SK-N-DZ (cell line): ENCODE measurements around the gene SPR. TPM values are rescaled to one million over a fixed set of nuclear protein-coding genes. Genes with fewer than 3 reads are reported as not detected.

Experiments
- DNase-seq: peaks from one replicate; pipeline ENCODE4 v3.0.0-alpha.2; 2015; ENCODE audit warnings: low spot score
- polyA plus RNA-seq, 2 experiments: library from polyadenylated mRNA; depleted of rRNA; stranded (reverse); fragments of >200 nt; gene quantifications; 2 replicates each; pipeline ENCODE4 v1.2.3, GENCODE V29; 2014

Gene SPR
- polyA plus RNA-seq (2014; cell fraction: cytosol; rRNA removed), result 7.3 and 8.6 TPM in 2 replicates
- 3.8 and 5.1 TPM in 2 replicates for polyA plus RNA-seq (2014; cell fraction: nucleus; rRNA removed)

- peak; percentile 55 for DNase-seq
Measured at GRCh38 chr2:72887032-72887739, at the start of gene SPR. Gene SPR (plus strand): TSS chr2:72887408. CDS start chr2:72887433, 25 bp downstream.

DNA sequence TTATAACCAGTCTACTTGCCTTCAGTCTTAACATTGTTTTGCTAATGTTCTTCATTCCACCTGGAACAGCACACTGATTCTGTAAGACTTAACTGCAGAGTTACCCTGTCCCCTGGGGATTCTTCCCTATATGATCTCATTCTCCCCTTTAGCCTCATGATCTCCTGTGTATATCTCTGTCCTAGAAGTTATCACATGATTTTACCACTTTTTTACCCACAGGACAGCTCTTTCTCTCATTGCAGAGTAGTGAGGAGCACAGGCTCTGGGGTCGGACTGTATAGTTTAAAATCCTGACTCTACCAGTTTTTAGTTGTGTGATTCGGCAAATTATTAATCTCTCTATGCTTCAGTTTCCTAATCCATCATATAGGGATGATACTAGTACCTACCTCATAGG, 47.1 kb upstream of the SPR start:
- no peak for DNase-seq

- no peak for DNase-seq
Measured at GRCh38 chr2:72841462-72842125, 45.6 kb upstream of the SPR start.

GRCh38 chr2:72843301-72843700, 43.9 kb upstream of the SPR start:
- DNase-seq, result no peak

GRCh38 chr2:72846171-72847095, 40.8 kb upstream of the SPR start:
- no peak for DNase-seq

DNA sequence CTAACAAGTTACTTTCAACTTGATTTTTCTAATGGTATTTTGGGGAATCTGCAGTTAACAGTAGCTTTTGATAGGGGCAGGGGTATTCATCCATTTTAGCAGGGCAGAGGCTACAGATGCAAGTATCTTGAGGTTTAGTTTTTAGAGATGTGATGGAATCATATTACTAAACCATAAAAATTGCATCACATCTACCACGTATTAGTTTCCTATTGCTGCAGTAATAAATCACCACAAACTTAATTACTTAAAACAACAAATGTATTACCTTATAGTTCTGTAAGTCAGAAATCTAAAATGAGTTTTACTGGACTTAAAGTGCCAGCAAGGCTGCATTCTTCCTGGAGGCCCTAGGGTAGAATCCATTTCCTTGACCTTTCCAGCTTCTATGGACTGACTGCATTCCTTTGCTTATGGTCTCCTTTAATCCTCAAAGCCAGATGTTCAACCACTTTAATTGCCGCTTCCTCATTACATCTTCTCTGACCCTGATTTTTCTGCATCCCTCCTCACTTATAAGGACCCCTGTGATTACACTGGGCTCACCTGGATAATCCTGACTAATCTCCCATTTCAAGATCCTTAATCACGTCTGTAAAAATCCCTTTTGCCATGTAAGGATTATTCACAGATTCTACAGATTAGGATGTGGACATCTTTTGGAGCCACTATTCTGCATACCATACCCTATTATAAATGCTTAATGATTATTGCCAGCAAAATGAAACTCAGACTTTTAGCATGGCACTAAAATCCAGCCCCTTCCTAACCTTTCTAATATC, 39.5 kb upstream of the SPR start:
- no peak for DNase-seq

GRCh38 chr2:72848436-72849137, 38.6 kb upstream of the SPR start:
- no peak for DNase-seq

DNA sequence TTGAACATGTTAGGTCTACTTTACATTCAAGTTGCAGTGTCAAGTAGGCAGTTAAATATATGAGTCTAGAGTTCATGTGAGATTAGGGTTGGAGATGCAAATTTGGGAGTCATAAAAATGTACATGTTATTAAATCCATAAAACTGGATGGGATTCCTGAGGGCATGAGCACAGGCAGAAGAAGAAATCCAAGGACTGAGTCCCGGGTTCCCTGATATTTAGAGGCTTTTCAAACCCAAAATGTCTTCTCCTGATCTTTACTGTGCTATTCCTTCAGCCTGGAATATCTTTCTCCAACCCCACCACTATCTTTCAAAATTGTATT, 38.1 kb upstream of the SPR start:
- DNase-seq, result no peak

DNA sequence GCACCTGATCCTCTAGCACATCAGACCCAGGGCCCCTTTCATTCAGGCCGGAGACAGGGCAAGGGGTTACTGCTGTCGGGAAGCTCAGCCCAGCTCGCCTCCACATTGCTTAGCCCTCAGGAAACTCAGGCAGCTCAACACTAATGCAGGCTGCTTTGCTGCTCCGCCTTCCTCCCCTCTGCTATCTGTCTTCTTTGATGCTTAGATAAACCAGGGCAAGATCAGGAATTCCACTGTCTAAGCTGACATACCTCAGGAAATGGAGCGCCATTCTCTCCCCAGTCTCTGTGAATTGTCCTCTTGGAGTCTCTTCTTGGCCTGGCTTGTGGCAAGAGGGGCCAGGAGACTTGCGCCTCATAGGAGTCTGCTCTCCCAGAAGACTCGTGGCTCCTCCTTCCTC, 35.9 kb upstream of the SPR start:
- DNase-seq, result no peak

- peak; percentile 64 for DNase-seq
Measured at GRCh38 chr2:72859831-72860262, 27.4 kb upstream of the SPR start.

GRCh38 chr2:72862239-72862988, 24.8 kb upstream of the SPR start:
- DNase-seq, result peak; percentile 90

DNA sequence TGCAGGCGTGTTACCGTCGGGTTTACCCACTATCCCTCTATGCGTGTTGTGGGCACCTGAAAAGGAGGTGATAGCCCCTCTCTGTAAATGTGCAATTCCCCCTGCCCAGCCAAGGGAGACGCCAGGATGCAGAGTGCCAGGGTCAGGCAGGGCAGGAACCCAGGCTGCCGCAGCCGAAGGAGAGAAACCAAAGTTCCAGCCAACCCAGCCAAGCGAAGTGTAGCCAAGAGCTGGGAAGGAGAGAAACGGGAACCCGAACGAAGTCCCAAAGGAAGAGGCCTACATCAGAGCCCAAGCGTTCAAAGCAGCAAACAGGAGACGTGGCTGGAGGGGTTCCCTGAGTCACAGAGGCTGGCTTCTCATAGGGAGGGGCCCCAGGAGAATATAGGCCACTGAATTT, 24.2 kb upstream of the SPR start:
- DNase-seq, result no peak

DNA sequence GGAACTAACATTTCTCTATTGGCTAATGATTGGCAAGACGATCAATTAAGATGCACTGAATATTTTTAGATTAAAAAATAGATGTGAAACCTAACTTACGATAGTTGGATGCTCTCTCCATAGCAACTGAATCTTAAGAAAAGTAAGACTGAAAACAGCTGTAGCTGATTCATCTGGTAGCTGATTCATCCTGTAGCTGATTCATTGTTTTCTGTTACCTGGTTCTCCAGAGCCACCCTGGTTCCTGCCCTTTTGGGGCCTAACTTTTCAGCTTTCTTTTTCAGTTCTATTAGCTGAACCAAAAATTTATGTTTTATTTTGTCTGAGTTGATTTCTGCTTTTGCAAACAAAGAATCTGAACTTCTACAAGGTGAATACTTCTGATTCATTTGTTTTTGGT, 22.7 kb upstream of the SPR start:
- no peak for DNase-seq

DNA sequence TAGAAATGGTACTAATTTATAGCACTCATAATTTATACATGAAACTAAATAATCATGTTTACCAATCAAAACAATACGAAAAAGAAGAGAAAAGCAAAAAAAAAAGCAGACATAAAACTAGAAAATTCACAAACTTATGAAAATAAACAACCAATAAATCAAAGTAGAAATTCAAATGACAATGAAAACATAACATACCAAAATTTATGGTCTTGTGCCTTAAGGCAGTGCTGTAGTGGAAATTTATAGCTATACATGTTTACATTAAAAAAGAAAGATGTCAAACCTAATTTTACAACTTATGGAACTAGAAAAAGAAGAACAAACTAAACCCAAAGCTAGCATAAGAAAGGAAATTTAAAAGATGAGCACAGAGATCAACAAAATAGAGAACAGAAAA, 16.1 kb upstream of the SPR start:
- DNase-seq, result no peak

GRCh38 chr2:72871880-72872279, 15.3 kb upstream of the SPR start:
- no peak for DNase-seq

DNA sequence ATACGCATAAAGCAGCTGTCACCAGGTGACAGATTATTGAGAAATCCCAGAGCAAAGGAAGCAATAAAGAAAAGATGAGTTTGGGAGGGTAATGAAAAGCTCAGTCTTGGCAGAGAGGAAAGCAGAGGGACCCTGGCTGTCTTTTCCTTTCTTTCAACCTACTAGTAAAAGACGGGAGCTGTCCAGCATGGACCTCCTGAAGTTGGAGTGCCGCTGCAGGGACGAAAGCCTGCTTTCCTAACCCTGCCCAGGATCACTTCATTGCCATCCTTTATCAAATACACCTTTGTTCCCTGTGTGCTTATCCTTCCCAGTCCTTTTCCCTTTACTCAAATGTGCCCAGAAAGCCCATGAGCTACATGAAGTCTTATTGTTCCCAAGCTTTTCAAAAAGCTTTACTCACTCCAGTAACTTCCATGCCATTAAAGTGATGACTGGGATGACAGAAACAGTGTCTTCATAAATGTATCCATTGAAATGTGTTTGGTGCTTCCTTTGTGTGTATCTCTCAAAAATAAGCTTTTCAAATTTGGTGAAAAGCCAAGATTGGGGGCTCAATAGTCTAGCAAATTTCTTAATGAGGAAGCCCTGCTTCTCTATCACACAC, 3.7 kb upstream of the SPR start:
- DNase-seq, result no peak

DNA sequence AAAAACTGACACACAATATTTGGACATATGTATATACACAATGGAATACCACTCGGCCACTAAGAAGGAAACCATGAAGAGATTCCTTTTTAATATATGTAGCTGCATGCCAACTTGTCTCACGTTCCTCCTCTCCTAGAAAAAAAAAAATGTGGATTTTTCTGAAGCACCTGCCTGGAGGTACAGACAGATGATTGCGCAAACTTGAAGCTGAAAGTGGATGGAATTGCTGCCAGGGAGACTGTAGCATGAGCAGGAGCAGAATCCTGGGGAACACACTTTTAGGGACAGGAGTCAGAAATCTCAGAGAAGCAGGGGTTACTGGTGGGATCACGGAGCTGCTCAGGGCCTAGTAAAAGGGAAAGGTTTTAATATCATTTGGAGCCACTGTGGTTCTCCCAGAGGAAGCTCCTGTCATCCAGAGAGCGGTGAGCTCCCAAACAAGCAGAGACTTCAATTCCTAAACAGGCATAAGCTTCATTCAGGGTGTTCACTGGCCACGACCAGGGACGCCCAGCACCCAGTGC, 640 bp upstream of the SPR start:
- peak; percentile 24 for DNase-seq

GRCh38 chr2:72887740-72888437, 681 bp downstream of the SPR start:
- peak; percentile 90 for DNase-seq
